Sigmoid colon (tissue), 7 donors: ENCODE measurements around the gene SLC5A4. TPM values are rescaled to one million over a fixed set of nuclear protein-coding genes. Genes with fewer than 3 reads are reported as not detected.

Experiments used
- DNase-seq: peaks from one replicate; pipeline ENCODE4 v3.0.0-alpha.2; 2019
- H3K27ac ChIP-seq, 4 donors: fragments of 200-600 bp; sonication (generic); one replicate each; pipeline ENCODE4 v1.5.1; 2016 to 2019; ENCODE audit warnings: mild to moderate bottlenecking in 1 of 4
- H3K27me3 ChIP-seq, 3 donors: fragments of 200-600 bp; sonication (generic); one replicate each; pipeline ENCODE4 v1.5.1; 2019; ENCODE audit warnings: mild to moderate bottlenecking in 1 of 3
- H3K36me3 ChIP-seq, 4 donors: fragments of 200-600 bp; sonication (generic); one replicate each; pipeline ENCODE4 v1.5.1; 2016 to 2019
- H3K4me1 ChIP-seq, 4 donors: fragments of 200-600 bp; sonication (generic); one replicate each; pipeline ENCODE4 v1.5.1; 2017 to 2019
- H3K4me3 ChIP-seq, 4 donors: fragments of 200-600 bp; sonication (generic); one replicate each; pipeline ENCODE4 v1.5.1; 2017 to 2019; ENCODE audit warnings: mild to moderate bottlenecking in 2 of 4, moderate library complexity in 1 of 4
- H3K9me3 ChIP-seq, 4 donors: fragments of 200-600 bp in 3 of 4; sonication (generic) in 3 of 4; one replicate each; pipeline versions ENCODE4 v1.5.1 to v1.6.1; 2013 to 2019
- CTCF ChIP-seq, 4 experiments: fragments of 450-650 bp in 3 of 4; fragments of 200-600 bp in 1 of 4; IDR thresholded peaks; one replicate each; pipeline ENCODE4 v1.5.1; 2016 to 2019; ENCODE audit warnings: antibody characterized with exemption in 4 of 4, mild to moderate bottlenecking in 3 of 4, moderate library complexity in 2 of 4
- EP300 ChIP-seq, 4 donors: sonication (generic); formaldehyde crosslinking; IDR thresholded peaks; one replicate each; pipeline ENCODE4 v1.6.1; 2017; ENCODE audit warnings: antibody characterized with exemption in 4 of 4
- POLR2A ChIP-seq, 2 donors: fragments of 450-650 bp; IDR thresholded peaks; one replicate each; pipeline ENCODE4 v1.6.1; 2016; ENCODE audit warnings: antibody characterized with exemption in 2 of 2, mild to moderate bottlenecking in 2 of 2, moderate library complexity in 2 of 2
- POLR2AphosphoS5 ChIP-seq, 4 donors: sonication (generic); formaldehyde crosslinking; IDR thresholded peaks; one replicate each; pipeline ENCODE4 v1.6.1; 2017; ENCODE audit warnings: antibody characterized with exemption in 4 of 4
- WGBS, 2 donors: extraction: QIAGEN DNeasy Blood & Tissue Kit; methylation state at CpG; one replicate each; pipeline ENCODE4 v1.1.7; 2013; 5-methylcytosine and 5-hydroxymethylcytosine counted together
- intact Hi-C: fragments of 100-400 bp; cut with DNase I; formaldehyde crosslinking; loops from one replicate; pipeline ENCODE4 v1.15.1; 2023
- polyA plus RNA-seq, 3 donors: library from polyadenylated mRNA; stranded (reverse); fragments of 200-250 nt; gene quantifications; one replicate each; pipeline ENCODE4 v1.2.3, GENCODE V29; 2013
- total RNA-seq, 4 donors: library from RNA; depleted of rRNA; stranded (reverse); fragments of >200 nt; gene quantifications; one replicate each; pipeline ENCODE4 v1.1.0, GENCODE V29; 2016
- donor health status: healthy with polysubstance abuse.
- donor health status: Bipolar disorder and iron deficiency.
- donor health status: healthy.

The SLC5A4 gene
- total and polyA plus RNA-seq, 7 donors: 0.16 to 1.1 (median 0.36) TPM; not detected in 4

DNA sequence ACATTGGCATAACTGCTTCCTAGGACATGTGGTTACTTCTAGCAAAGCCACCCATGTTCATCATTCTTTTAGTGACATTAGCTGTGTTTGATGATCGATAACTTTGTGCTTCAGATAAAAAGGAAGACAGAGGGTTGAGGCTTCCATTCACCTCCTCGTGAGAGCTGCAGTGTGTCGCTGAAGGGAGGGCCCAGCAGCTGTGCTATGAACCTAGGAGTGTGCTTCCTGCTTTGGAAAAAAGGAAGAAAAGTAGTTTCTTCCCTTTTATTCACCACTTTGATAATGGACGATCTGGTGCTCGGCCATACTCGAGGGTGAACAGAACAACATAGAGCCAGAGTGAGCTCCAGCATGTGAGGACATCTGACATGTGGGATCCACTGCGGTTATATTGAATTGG lies 44.1 kb downstream of the SLC5A4 start:
- 60 to 81% methylated on average over 7 of the region's 7 CpGs for WGBS, 2 donors
- Histone ChIP-seq H3K4me3 (no peak overlapping the region), H3K27ac (no peak overlapping the region)

GRCh38 chr22:32208681-32209080 lies 46.5 kb downstream of the SLC5A4 start:
- peaks cover 0 to 2% (median 0%) of the 10 kb centered on the region in 4 donors for H3K4me1 ChIP-seq
- peaks cover 3 to 23% (median 5%) of the 10 kb centered on the region in 3 donors for H3K27me3 ChIP-seq
- DNase-seq: no peak
- TF ChIP-seq POLR2A (IDR thresholded peaks at IDR 0.05): no peak
- no peak for TF ChIP-seq POLR2AphosphoS5 (IDR thresholded peaks at IDR 0.05)
- TF ChIP-seq EP300 (IDR thresholded peaks at IDR 0.05): no peak
- TF ChIP-seq CTCF (IDR thresholded peaks at IDR 0.05): no peak
- WGBS, 2 donors: 94% methylated on average over 3 of the region's 3 CpGs
- H3K27ac ChIP-seq: no peak overlapping the region
- no peak overlapping the region for H3K4me3 ChIP-seq
- no peaks in the 10 kb centered on the region for H3K36me3 ChIP-seq
- intact Hi-C loops: no loop called here
- H3K9me3 ChIP-seq: no peaks in the 10 kb centered on the region

More for the DNA sequence above, 44.1 kb downstream of the SLC5A4 start:
- TF ChIP-seq EP300 (IDR thresholded peaks at IDR 0.05): no peak
- no peak for TF ChIP-seq POLR2A (IDR thresholded peaks at IDR 0.05)
- no peak for TF ChIP-seq CTCF (IDR thresholded peaks at IDR 0.05)
- TF ChIP-seq POLR2AphosphoS5 (IDR thresholded peaks at IDR 0.05): no peak
- Histone ChIP-seq H3K4me1 (no peaks in the 10 kb centered on the region), H3K36me3 (no peaks in the 10 kb centered on the region), H3K27me3 (peaks cover 0 to 2% (median 0%) of the 10 kb centered on the region in 3 donors), H3K9me3 (no peaks in the 10 kb centered on the region)
- no peak for DNase-seq
- intact Hi-C loops: no loop called here

DNA sequence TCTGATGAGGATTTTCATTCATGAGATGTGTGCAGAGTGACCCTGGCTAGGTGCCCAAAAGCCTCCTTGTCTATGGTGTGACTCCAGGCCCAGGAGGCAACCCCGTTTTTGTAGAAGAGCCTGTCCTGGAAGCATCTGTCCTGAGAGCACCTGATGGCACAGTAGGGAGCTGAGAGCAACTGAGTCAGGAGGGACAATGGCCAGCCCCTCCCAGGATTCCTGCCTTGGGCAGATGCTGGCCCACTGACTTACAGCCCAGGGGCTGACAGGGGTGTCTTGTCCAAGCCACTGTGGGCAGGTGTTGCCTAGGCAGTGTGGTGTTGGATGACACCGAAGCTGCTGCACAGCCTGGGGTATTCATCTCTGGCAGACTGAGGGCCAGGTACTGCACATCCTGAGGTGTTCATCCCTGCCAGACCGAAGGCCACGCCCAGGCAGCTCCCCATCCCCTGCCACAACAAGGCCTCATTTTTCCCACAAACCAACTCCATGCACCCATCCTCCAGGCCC lies 47.1 kb downstream of the SLC5A4 start:
- no peaks in the 10 kb centered on the region for H3K36me3 ChIP-seq
- no peak for TF ChIP-seq CTCF (IDR thresholded peaks at IDR 0.05)
- no peak for TF ChIP-seq EP300 (IDR thresholded peaks at IDR 0.05)
- no peak for TF ChIP-seq POLR2A (IDR thresholded peaks at IDR 0.05)
- TF ChIP-seq POLR2AphosphoS5 (IDR thresholded peaks at IDR 0.05): no peak
- no peak for DNase-seq
- H3K4me3 ChIP-seq: no peak overlapping the region
- intact Hi-C loops: no loop called here
- H3K9me3 ChIP-seq: no peaks in the 10 kb centered on the region
- peaks cover 0 to 8% (median 1%) of the 10 kb centered on the region in 4 donors for H3K4me1 ChIP-seq
- H3K27ac ChIP-seq: no peak overlapping the region
- 82 to 92% methylated on average over 4 of the region's 4 CpGs for WGBS, 2 donors
- peaks cover 10 to 30% (median 12%) of the 10 kb centered on the region in 3 donors for H3K27me3 ChIP-seq

DNA sequence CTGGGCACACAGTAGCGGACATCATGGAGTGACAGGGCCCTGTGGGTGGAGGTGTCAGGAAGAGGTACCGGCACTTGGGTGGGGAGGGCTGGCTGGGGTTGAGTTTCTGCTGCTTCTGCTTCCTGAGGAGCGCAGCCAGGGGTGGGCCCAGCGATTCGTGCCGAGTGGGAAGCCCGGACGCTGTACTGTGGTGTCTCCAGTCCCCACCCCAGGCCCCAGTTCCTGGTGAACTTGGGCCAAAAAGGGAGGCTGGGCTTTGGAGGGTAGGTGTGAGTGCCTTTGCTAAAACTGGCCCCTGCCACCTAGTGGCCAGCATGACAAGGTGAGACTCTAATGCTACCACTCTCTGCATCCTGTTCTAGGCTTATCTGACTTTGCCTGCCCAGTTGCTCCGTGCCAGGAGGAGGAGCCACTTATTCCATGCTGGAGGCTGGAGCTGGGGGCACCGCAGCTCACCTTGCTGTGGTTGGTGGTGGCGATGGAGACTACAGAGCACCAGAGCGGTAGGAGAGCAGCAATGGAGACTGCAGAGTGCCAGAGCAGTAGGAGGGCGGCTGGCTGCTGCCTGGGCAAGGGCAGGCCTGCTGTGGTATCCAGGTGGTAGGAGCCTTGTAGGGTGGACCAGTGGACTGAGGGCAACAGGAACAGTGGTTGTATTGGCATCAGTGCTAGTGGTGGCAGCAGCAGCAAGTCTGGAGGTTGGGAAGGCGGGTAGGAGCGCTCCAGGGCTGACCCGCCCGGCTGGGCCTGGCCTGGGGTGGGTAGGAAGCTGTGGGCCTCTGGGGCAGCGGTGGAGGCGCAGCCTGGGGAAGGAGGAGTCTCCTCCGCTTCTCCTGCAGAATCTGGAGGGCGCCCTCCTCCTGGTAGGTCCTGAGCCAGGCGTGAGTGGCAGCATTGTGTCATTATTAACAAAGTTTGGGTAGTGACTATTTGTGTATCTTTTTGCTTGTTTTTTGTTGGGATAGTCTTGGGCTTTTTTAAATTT lies 48.1 kb downstream of the SLC5A4 start:
- peak in 2 of 4 experiments; percentile 16 to 31 for TF ChIP-seq CTCF (IDR thresholded peaks at IDR 0.05)
- no peak for TF ChIP-seq POLR2AphosphoS5 (IDR thresholded peaks at IDR 0.05)
- no peak for TF ChIP-seq POLR2A (IDR thresholded peaks at IDR 0.05)
- TF ChIP-seq EP300 (IDR thresholded peaks at IDR 0.05): no peak
- no peaks in the 10 kb centered on the region for H3K36me3 ChIP-seq
- no peak for DNase-seq
- no peaks in the 10 kb centered on the region for H3K9me3 ChIP-seq
- no peak overlapping the region for H3K27ac ChIP-seq
- H3K4me3 ChIP-seq: no peak overlapping the region
- intact Hi-C loops: no loop called here
- peaks cover 12 to 39% (median 14%) of the 10 kb centered on the region in 3 donors for H3K27me3 ChIP-seq
- peaks cover 0 to 16% (median 7%) of the 10 kb centered on the region in 4 donors for H3K4me1 ChIP-seq
- WGBS, 2 donors: 56 to 68% methylated on average over 22 of the region's 22 CpGs
